GM12878 (cell line): ENCODE measurements around the gene SLC2A8. TPM values are rescaled to one million over a fixed set of nuclear protein-coding genes. Genes with fewer than 3 reads are reported as not detected.

Experiments
- ATAC-seq: fragments of 200-7000 bp; cut with Tn5 transposase; 3 replicates; pipeline ENCODE4 v1.9.1; 2020; ENCODE audit warnings: mild to moderate bottlenecking, moderate library complexity
- BruUV-seq: library from RNA; stranded (reverse); fragments of 400-500 nt; replicated peaks from 2 replicates; lab custom pipeline; 2021; lab: Mats Ljungman, UMichigan
- CTCF ChIA-PET: fragments of 300-600 bp; sonication (Branson Sonifier 250); formaldehyde crosslinking; extraction: SDS; loops from one replicate; lab custom pipeline; 2021; ENCODE audit warnings: inconsistent platforms; lab: Yijun Ruan, JAX
- POLR2A ChIA-PET: fragments of 350-600 bp; formaldehyde crosslinking; extraction: SDS; loops from one replicate; lab custom pipeline; 2021; ENCODE audit warnings: inconsistent platforms; lab: Charles Lee
- RAD21 ChIA-PET: fragments of 300-600 bp; sonication (Branson Sonifier 250); formaldehyde crosslinking; loops from one replicate; lab custom pipeline; 2023; ENCODE audit warnings: antibody characterized with exemption; ENCODE audit not compliant: unreplicated experiment; lab: Charles Lee
- SMC1A ChIA-PET: fragments of 300-600 bp; sonication (Branson Sonifier 250); formaldehyde crosslinking; loops from one replicate; lab custom pipeline; 2023; ENCODE audit not compliant: unreplicated experiment, uncharacterized antibody; lab: Charles Lee
- DNase-seq: peaks from one replicate; pipeline ENCODE4 v3.0.0-alpha.2; 2011; ENCODE audit warnings: low read depth, low spot score
- FAIRE-seq: peaks from 3 replicates; lab custom pipeline; 2011; peaks lifted over from hg19 to GRCh38; lab: Jason Lieb, UNC
- H2AFZ ChIP-seq: 2 replicates; pipeline ENCODE4 v1.6.0; 2011; ENCODE audit warnings: low read depth, low read length, control low read depth; ENCODE audit not compliant: control insufficient read depth
- H3K27ac ChIP-seq: 2 replicates; pipeline ENCODE4 v1.5.1; 2011; ENCODE audit warnings: control low read depth; ENCODE audit not compliant: control insufficient read depth, insufficient read depth
- H3K27me3 ChIP-seq, 2 experiments: replicated peaks in 1 of 2; 2 replicates each; pipeline versions ENCODE4 v1.6.0 to v1.6.1; 2011; ENCODE audit warnings: low read length in 1 of 2; ENCODE audit not compliant: control insufficient read depth in 2 of 2, insufficient read depth in 2 of 2
- H3K36me3 ChIP-seq, 2 experiments: 2 replicates each; pipeline ENCODE4 v1.5.1; 2011; ENCODE audit warnings: low read length in 1 of 2; ENCODE audit not compliant: control insufficient read depth in 2 of 2, insufficient read depth in 2 of 2
- H3K4me1 ChIP-seq: 2 replicates; pipeline ENCODE4 v1.6.1; 2011; ENCODE audit warnings: mild to moderate bottlenecking, low read length, moderate library complexity, mixed read lengths; ENCODE audit not compliant: control insufficient read depth, insufficient read depth
- H3K4me2 ChIP-seq: 2 replicates; pipeline ENCODE4 v1.6.0; 2011; ENCODE audit warnings: control low read depth; ENCODE audit not compliant: control insufficient read depth, insufficient read depth
- H3K4me3 ChIP-seq: fragments of 200-600 bp; sonication (generic); 2 replicates; pipeline ENCODE4 v1.5.1; 2016
- H3K79me2 ChIP-seq: 2 replicates; pipeline ENCODE4 v1.6.0; 2011; ENCODE audit warnings: low read length; ENCODE audit not compliant: control insufficient read depth, insufficient read depth
- H3K9ac ChIP-seq: 2 replicates; pipeline ENCODE4 v1.8.0; 2011; ENCODE audit warnings: low read length, control low read depth, mixed read lengths; ENCODE audit not compliant: control insufficient read depth, insufficient read depth
- H3K9me3 ChIP-seq: replicated peaks from 3 replicates; pipeline ENCODE4 v1.5.1; 2011; ENCODE audit warnings: mild to moderate bottlenecking, low read length; ENCODE audit not compliant: control insufficient read depth, insufficient read depth
- H4K20me1 ChIP-seq: 2 replicates; pipeline ENCODE4 v1.6.0; 2011; ENCODE audit not compliant: control insufficient read depth, insufficient read depth
- GATAD2B ChIP-seq: fragments of 450-650 bp; conservative IDR thresholded peaks from 2 replicates; pipeline ENCODE4 v1.6.1; 2017; ENCODE audit warnings: low read depth, mild to moderate bottlenecking, moderate library complexity
- MEF2B ChIP-seq: fragments of 450-650 bp; IDR thresholded peaks from 2 replicates; pipeline ENCODE4 v1.6.1; 2018; ENCODE audit warnings: mild to moderate bottlenecking, moderate library complexity; ENCODE audit not compliant: partially characterized antibody, poor library complexity, severe bottlenecking
- MXI1 ChIP-seq: fragments of 150-350 bp; IDR thresholded peaks from 2 replicates; pipeline ENCODE4 v1.6.1; 2011; ENCODE audit warnings: low read depth, mild to moderate bottlenecking, inconsistent platforms, low read length, improper control_type of control experiment
- RAD51 ChIP-seq: fragments of 450-650 bp; IDR thresholded peaks from 2 replicates; pipeline ENCODE4 v1.6.1; 2016; ENCODE audit warnings: moderate library complexity, mild to moderate bottlenecking, inconsistent platforms
- RUNX3 ChIP-seq: IDR thresholded peaks from 2 replicates; pipeline ENCODE4 v1.6.1; 2012; ENCODE audit warnings: low read length, inconsistent platforms
- ZNF207 ChIP-seq: fragments of 450-650 bp; IDR thresholded peaks from 2 replicates; pipeline ENCODE4 v1.6.1; 2014; ENCODE audit warnings: antibody characterized with exemption, mild to moderate bottlenecking, borderline replicate concordance
- ZSCAN29 ChIP-seq: fragments of 450-650 bp; IDR thresholded peaks from 2 replicates; pipeline ENCODE4 v1.6.1; 2017; ENCODE audit warnings: mild to moderate bottlenecking, moderate library complexity
- WGBS: methylation state at CpG from one replicate; pipeline ENCODE4 v1.1.6; 2016; ENCODE audit warnings: low lambda C conversion rate; ENCODE audit not compliant: insufficient replicate concordance, insufficient coverage; ENCODE audit errors: missing lambda C conversion rate; 5-methylcytosine and 5-hydroxymethylcytosine counted together
- in situ Hi-C: fragments of 300-500 bp; cut with MboI; formaldehyde crosslinking; loops from 9 replicates; pipeline ENCODE4 v1.14.3; 2018; ENCODE audit warnings: mixed read lengths
- intact Hi-C: fragments of 100-400 bp; cut with micrococcal nuclease; formaldehyde crosslinking; loops from one replicate; pipeline ENCODE4 v1.14.2; 2022; ENCODE audit not compliant: unreplicated experiment
- polyA plus RNA-seq, 11 experiments: library from polyadenylated mRNA; depleted of rRNA in 4 of 11; unstranded in 6 of 11; stranded (reverse) in 5 of 11; fragments of >200 nt; fragmentation: Nextera tagmentation in 4 of 11; fragmentation: Illumina TruSeq in 1 of 11; extraction: Ambion mirVana in 4 of 11; extraction: Trizol in 1 of 11; gene quantifications; 1 replicate in 1 of 11; 2 replicates in 10 of 11; pipeline versions ENCODE4 v1.2.1 to v1.2.3, GENCODE V29; 2011 to 2016; ENCODE audit warnings: inconsistent platforms in 2 of 11, missing spikeins in 2 of 11, low read depth in 1 of 11
- total RNA-seq, 4 experiments: library from RNA; depleted of rRNA in 3 of 4; stranded (reverse); fragments of >200 nt in 3 of 4; fragmentation: Illumina TruSeq in 1 of 4; extraction: Trizol in 1 of 4; gene quantifications; 2 replicates each; pipeline versions ENCODE4 v1.2.1 to v1.2.3, GENCODE V29; 2013 to 2021
- TF ChIP-seq, protein P1 (sequence below): fragments of 450-650 bp; IDR thresholded peaks from 2 replicates; pipeline ENCODE4 v1.6.1; 2018; ENCODE audit warnings: mild to moderate bottlenecking, low read depth, moderate library complexity; ENCODE audit not compliant: partially characterized antibody
- TF ChIP-seq, protein P2 (sequence below): fragments of 450-650 bp; formaldehyde crosslinking; IDR thresholded peaks from 2 replicates; pipeline ENCODE4 v1.4.0; 2020; ENCODE audit warnings: mild to moderate bottlenecking, moderate library complexity
- TF ChIP-seq, protein P3 (sequence below): fragments of 450-650 bp; conservative IDR thresholded peaks from 2 replicates; pipeline ENCODE4 v1.6.1; 2017; ENCODE audit warnings: mild to moderate bottlenecking, moderate library complexity
- TF ChIP-seq, protein P4 (sequence below): IDR thresholded peaks from 2 replicates; pipeline ENCODE4 v1.6.1; 2011; ENCODE audit warnings: low read depth, low read length, improper control_type of control experiment, borderline replicate concordance

The SLC2A8 gene
- total and polyA plus RNA-seq, 10 of the 15 experiments (the other 5 are each of a cell fraction or from before 2014, with no cell fraction given): 0.31 to 22.7 (median 10.0) TPM

DNA sequence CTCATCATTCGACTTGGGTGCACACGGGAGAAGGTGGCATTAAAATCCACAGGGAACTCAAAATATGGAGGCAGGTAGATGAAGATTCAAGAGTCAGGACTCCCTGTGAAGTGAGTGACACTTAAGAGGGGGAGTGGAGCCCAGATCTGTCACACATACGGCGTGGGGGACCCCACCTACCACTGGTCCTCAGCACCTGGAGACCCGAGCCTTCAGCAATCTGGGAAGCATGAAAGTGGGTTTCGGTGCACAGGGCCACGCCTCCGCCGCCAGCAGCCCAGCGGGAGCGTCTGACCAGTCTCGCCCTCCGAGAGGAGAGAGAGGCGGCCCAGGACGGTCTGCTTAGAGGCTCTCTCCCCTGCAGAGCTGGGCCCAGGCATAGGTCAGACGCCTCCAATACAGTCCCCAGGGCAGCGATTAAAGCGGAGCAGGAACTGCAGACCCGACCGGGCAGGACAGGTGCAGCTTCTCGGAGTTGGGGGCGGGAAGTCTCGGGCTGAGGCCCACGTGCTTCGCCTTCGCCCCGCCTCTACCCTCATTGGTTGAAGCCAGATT lies 639 bp upstream of the SLC2A8 start:
- POLR2A ChIA-PET: interaction anchor here (0.6 to 1.6 kb wide), 11 partner anchors 9 to 416 kb away, joined by 3 to 18 read pairs (median 4); partner anchors contain the start of genes LRSAM1, RPL12 and ZNF79
- RAD21 ChIA-PET: interaction anchor here (0.6 to 1.9 kb wide), 34 partner anchors 8 to 1552 kb away, joined by 3 to 17 read pairs (median 4); partner anchors contain the start of genes LRSAM1, RALGPS1, RPL12 and ST6GALNAC4
- peaks cover 9% of the 10 kb centered on the region for H3K79me2 ChIP-seq
- no peaks in the 10 kb centered on the region for H3K9me3 ChIP-seq
- H3K4me1 ChIP-seq: peaks cover 9% of the 10 kb centered on the region
- under 1% methylated on average over 27 of the region's 27 CpGs for WGBS
- H3K27me3 ChIP-seq: no peaks in the 10 kb centered on the region
- H3K4me2 ChIP-seq: peak overlapping the region; percentile 98
- peak overlapping the region; percentile 54 for H3K4me3 ChIP-seq
- H3K36me3 ChIP-seq: no peaks in the 10 kb centered on the region; a peak in 1 of 4 replicates
- SMC1A ChIA-PET: interaction anchor here (0.7 to 1.7 kb wide), 16 partner anchors 8 to 473 kb away, joined by 3 to 16 read pairs (median 4); partner anchors contain the start of genes LRSAM1, RPL12, TOR2A and ZNF79
- H4K20me1 ChIP-seq: no peaks in the 10 kb centered on the region
- FAIRE-seq (no peak), DNase-seq (no peak), ATAC-seq (no peak)
- CTCF ChIA-PET: interaction anchor here (0.7 to 3.6 kb wide), 21 partner anchors 8 to 533 kb away, joined by 3 to 25 read pairs (median 4); partner anchors contain the start of gene ZNF79
- BruUV-seq: no TSS peak
- intact Hi-C loops (loop anchor here (2.0 to 5.0 kb wide), 3 partner anchors 84 to 454 kb away; no protein-coding TSS in a partner anchor), in situ Hi-C loops (loop anchor here (5.0 kb wide), 1 partner anchor 179 kb away; no protein-coding TSS in a partner anchor)
- no peak overlapping the region; the same call in 1 of the 2 replicates for H3K27ac ChIP-seq
- H2AFZ ChIP-seq: peak overlapping the region; percentile 62
- peak overlapping the region; percentile 51; the same call in 1 of the 2 replicates for H3K9ac ChIP-seq
- TF ChIP-seq, protein P1, sequence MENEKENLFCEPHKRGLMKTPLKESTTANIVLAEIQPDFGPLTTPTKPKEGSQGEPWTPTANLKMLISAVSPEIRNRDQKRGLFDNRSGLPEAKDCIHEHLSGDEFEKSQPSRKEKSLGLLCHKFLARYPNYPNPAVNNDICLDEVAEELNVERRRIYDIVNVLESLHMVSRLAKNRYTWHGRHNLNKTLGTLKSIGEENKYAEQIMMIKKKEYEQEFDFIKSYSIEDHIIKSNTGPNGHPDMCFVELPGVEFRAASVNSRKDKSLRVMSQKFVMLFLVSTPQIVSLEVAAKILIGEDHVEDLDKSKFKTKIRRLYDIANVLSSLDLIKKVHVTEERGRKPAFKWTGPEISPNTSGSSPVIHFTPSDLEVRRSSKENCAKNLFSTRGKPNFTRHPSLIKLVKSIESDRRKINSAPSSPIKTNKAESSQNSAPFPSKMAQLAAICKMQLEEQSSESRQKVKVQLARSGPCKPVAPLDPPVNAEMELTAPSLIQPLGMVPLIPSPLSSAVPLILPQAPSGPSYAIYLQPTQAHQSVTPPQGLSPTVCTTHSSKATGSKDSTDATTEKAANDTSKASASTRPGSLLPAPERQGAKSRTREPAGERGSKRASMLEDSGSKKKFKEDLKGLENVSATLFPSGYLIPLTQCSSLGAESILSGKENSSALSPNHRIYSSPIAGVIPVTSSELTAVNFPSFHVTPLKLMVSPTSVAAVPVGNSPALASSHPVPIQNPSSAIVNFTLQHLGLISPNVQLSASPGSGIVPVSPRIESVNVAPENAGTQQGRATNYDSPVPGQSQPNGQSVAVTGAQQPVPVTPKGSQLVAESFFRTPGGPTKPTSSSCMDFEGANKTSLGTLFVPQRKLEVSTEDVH: peak; percentile 34
- TF ChIP-seq, protein P2, sequence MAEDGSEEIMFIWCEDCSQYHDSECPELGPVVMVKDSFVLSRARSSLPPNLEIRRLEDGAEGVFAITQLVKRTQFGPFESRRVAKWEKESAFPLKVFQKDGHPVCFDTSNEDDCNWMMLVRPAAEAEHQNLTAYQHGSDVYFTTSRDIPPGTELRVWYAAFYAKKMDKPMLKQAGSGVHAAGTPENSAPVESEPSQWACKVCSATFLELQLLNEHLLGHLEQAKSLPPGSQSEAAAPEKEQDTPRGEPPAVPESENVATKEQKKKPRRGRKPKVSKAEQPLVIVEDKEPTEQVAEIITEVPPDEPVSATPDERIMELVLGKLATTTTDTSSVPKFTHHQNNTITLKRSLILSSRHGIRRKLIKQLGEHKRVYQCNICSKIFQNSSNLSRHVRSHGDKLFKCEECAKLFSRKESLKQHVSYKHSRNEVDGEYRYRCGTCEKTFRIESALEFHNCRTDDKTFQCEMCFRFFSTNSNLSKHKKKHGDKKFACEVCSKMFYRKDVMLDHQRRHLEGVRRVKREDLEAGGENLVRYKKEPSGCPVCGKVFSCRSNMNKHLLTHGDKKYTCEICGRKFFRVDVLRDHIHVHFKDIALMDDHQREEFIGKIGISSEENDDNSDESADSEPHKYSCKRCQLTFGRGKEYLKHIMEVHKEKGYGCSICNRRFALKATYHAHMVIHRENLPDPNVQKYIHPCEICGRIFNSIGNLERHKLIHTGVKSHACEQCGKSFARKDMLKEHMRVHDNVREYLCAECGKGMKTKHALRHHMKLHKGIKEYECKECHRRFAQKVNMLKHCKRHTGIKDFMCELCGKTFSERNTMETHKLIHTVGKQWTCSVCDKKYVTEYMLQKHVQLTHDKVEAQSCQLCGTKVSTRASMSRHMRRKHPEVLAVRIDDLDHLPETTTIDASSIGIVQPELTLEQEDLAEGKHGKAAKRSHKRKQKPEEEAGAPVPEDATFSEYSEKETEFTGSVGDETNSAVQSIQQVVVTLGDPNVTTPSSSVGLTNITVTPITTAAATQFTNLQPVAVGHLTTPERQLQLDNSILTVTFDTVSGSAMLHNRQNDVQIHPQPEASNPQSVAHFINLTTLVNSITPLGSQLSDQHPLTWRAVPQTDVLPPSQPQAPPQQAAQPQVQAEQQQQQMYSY (CRISPR knock-in tag): no peak
- peak; percentile 90 for TF ChIP-seq RAD51
- TF ChIP-seq, protein P3, sequence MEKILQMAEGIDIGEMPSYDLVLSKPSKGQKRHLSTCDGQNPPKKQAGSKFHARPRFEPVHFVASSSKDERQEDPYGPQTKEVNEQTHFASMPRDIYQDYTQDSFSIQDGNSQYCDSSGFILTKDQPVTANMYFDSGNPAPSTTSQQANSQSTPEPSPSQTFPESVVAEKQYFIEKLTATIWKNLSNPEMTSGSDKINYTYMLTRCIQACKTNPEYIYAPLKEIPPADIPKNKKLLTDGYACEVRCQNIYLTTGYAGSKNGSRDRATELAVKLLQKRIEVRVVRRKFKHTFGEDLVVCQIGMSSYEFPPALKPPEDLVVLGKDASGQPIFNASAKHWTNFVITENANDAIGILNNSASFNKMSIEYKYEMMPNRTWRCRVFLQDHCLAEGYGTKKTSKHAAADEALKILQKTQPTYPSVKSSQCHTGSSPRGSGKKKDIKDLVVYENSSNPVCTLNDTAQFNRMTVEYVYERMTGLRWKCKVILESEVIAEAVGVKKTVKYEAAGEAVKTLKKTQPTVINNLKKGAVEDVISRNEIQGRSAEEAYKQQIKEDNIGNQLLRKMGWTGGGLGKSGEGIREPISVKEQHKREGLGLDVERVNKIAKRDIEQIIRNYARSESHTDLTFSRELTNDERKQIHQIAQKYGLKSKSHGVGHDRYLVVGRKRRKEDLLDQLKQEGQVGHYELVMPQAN: peak; percentile 87
- TF ChIP-seq, protein P4, sequence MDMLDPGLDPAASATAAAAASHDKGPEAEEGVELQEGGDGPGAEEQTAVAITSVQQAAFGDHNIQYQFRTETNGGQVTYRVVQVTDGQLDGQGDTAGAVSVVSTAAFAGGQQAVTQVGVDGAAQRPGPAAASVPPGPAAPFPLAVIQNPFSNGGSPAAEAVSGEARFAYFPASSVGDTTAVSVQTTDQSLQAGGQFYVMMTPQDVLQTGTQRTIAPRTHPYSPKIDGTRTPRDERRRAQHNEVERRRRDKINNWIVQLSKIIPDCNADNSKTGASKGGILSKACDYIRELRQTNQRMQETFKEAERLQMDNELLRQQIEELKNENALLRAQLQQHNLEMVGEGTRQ: peak; percentile 76
- no peak for TF ChIP-seq MEF2B
- TF ChIP-seq ZNF207: peak; percentile 73; the same call in 1 of the 2 replicates
- TF ChIP-seq MXI1: peak; percentile 88
- no peak for TF ChIP-seq ZSCAN29
- TF ChIP-seq GATAD2B: 0 out of 2 replicates have a peak, but pooled peaks have one; percentile 17
- TF ChIP-seq RUNX3: peak; percentile 16; the same call in 1 of the 2 replicates
